HG03342 (cell line): ENCODE results near the gene ZNF280B.
"Not testable (repeated sequence)": the region's sequence is repeated elsewhere in the genome, so short reads cannot be mapped to it uniquely, and the experiment has no call there.

Experiments
- ATAC-seq: cut with Tn5 transposase; IDR thresholded peaks from one replicate; pipeline ENCODE4 v1.9.1; 2021; ENCODE audit warnings: mild to moderate bottlenecking, moderate library complexity; ENCODE audit not compliant: unreplicated experiment

ZNF280B gene

DNA sequence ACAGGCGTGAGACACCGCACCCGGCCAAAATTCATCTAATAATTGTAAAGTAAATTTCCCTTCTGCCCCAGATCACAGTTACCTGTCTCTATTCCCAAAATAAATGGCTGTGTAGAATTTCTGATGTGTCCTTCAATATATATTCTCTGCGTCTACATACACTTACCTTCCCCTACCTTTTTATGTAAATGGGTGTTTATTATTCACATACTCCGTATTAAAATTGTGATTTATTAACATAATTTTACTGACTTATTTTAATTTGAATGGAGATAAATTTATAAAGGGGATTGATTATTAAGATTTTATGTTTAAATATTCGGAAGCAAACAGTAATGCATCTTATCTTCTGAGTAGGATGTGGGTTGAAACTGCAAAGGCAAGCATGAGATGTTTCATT is 28.0 kb upstream of the ZNF280B start:
- no peak for ATAC-seq

DNA sequence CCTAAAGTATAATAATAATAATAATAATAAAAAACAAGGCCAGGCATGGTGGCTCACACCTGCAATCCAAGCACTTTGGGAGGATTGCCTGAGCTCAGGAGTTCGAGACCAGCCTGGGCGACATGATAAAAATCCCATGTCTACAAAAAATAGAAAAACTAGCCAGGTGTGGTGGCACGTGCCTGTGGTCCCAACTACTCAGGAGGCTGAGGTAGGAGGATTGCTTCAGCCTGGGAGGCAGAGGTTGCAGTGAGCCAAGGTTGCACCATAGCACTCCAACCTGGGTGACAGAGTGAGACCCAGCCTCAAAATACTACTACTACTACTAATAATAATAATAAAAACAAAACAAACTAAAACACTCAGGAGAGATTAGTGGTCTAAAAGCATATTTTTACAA is 27.1 kb upstream of the ZNF280B start:
- no peak for ATAC-seq

DNA sequence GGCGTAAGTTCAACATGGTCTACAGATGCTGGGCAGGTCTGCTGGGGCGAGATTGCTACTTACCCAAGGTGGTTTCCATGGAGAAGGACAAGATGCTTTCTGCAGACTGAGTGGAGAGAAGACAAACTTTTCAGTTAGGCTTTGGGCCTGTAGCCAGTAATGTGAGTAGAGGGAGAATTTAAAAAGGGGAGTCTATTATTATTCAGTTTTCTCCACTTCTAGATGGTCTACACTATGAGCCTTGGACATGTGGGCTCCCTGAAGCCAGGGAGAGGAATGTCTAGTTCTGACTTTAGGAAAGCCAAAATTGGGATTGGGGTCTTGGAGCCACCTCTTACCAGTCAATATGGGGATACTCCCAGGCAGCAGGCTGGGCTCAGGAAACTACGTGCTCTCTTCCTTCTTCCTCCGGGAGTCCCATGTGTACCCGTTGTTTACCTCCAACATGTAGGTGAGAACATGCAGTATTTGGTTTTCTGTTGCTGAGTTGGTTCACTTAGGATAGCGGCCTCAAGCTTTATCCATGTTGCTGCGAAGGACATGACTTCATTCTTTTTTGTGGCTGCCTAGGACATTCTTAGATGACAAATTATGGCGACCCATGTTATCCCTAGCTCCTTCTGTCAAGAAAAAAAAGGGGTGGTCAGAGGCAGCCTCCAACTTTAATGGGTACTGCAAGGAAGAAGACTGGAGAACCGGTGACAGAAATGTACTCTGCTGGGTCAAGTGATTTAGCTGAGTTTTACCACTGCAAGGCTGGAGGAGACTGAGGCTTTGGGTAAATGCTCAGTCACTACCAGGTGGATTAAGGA is 26.3 kb upstream of the ZNF280B start:
- ATAC-seq: no peak

DNA sequence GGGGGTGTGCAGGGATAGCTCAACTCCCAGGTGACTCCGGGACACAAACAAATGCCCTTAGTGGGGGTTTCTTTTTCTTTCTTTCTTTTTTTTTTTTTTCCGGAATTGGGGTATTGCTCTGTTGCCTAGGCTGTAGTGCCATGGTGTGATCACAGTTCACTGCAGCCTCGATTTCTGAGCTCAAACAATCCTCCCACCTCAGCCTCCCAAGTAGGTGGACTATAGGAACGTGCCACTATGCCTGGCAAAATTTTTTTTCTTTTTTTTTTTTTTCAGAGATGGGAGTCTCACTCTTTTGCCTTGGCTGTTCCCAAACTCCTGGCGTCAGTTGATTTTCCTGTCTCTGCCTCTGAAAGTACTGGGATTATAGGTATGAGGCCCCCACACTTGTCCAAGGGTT is 25.3 kb upstream of the ZNF280B start:
- ATAC-seq: no peak

DNA sequence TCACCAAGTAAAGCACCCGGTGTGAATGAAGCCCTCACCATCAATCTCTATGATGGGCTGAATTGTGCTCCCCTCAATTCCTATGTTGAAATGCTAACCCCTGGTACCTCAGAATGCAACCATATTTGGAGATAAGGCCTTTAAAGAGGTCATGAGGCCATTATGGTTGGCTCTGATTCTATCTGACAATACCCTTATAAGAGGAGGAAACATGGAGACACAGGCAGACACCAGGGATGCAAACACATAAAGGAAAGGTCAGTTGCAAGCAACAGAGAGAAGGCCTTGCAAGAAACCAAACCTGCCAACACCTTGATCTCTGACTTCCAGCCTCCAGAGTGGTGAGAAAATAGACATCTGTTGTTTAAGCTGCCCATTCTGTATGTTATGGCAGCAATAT is 24.9 kb upstream of the ZNF280B start:
- no peak for ATAC-seq

DNA sequence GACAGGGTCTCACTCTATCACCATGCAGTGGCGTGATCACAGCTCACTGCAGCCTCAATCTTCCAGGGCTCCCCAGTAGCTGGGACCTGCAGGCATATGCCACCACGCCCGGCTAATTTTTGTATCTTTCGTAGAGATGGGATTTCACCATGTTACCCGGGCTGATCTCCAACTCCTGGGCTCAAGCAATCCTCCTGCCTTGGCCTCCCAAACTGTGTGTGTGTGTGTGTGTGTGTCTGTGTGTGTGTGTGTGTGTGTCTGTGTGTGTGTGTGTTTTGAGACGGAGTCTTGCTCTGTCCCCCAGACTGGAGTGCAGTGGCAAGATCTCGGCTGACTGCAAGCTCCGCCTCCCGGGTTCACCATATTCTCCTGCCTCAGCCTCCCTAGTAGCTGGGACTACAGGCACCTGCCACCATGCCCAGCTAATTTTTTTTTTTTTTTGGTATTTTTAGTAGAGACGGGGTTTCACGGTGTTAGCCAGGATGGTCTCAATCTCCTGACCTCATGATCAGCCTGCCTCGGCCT is 24.1 kb upstream of the ZNF280B start:
- not testable (repeated sequence) for ATAC-seq

DNA sequence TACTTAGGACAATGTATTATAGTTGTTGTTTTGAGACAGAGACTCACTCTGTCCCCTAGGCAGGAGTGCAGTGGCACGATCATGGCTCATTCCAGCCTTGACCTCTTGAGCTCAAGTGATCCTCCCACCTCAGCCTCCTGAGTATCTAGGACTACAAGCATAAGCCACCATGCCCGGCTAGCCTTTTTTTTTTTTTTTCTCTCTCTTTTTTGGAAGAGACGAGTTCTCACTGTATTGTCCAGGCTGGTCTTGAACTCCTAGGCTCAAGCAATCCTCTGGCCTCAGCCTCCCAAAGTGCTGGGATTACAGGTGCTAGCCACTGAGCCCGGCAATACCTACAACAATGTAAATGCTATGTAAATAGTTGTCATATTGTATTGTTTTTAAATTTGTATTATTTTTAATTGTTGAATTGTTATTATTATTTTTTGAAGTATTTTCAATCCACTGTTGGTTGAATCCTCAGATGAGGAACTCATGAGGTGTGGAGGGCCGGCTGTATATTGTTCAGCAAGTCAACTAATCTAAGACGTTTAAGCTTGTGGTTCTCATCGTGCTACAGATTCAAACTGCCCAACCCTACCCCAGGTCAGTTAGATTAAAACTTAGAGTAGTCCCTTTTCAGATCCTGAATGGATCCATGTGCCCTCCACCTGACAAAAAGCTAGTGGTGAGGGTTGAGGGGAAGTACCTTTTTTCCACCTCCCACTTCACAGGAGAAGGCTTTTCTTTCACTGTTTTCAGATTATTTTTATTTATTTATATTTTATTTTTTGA is 23.4 kb upstream of the ZNF280B start:
- no peak for ATAC-seq

DNA sequence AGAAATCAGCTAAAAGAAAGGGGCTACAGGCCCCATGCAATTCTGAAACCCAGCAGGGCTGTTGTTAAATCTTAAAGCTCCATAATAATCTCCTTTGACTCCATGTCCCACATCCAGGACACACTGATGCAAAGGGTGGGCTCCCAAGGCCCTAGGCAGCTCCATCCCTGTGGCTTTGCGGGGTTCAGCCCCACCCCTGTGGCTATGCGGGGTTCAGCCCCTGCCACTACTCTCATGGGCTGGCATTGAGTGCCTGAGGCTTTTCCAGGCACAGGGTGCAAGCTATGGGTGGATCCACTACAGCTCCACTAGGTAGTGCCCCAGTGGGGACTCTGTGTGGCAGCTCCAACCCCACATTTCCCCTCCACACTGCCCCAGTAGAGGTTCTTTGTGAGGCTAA is 20.2 kb upstream of the ZNF280B start:
- no peak for ATAC-seq

DNA sequence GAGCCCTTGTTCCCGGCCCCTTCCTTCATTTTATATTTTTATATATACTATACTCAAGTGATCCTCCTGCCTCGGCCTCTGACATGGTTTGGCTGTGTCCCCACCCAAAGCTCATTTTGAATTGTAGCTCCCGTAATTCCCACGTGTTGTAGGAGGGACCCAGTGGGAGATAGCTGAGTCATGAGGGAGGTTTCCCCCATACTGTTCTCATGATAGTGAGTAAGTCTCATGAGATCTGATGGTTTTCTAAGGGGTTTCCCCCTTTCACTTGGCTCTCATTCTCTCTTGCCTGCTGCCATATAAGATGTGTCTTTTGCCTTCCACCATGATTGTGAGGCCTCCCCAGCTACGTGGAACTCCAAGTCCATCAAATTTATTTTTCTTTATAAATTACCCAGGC is 18.8 kb upstream of the ZNF280B start:
- no peak for ATAC-seq

DNA sequence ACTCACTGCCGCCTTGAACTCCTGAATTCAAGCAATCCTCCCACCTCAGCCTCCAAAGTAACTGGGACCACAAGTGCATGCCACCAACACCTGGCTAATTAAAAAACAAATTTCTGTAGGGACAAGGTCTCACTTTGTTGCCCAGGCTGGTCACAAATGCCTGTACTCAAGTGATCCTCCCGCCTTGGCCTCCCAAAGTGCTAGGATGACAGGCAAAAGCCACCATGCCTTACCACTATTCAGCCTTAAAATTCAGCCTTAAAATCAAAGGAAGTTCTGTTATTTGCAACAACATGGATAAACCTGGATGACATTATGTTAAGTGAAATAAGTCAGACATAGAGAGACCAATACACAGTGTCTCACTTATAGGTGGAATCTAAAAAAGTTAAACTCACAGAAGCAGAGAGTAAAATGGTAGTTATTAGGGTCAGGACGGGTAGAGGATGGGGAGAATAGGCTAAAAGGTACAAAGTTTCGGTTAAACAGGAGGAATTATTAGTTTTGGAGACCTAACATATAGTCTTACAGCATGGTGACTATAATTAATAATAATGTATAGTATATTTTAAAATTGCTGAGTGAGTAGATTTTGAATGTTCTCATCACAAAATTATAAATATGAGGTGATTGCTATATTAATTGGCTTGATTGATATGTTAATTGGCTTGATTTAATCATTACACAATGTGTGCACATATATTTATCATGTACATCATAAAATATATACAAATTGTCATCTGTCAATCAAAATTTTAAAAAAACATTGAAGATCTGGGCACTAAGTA is 17.8 kb upstream of the ZNF280B start:
- no peak for ATAC-seq

DNA sequence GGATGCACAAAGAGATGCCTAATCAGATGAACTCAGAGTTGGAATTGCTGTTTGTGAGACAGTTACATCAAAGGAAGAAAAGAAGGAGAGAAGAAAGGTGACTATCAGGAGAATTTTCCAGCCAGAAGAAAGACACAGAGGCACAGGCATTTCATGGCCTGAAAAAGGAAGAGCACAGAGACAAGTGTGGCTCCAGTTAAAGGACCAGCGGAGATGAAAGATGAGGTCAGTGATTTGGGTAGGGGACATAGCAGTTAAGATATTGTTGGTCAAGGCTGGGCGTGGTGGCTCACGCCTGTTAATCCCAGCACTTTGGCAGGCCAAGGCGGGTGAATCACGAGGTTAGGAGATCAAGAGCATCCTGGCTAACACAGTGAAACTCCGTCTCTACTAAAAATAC is 15.0 kb upstream of the ZNF280B start:
- ATAC-seq: no peak

DNA sequence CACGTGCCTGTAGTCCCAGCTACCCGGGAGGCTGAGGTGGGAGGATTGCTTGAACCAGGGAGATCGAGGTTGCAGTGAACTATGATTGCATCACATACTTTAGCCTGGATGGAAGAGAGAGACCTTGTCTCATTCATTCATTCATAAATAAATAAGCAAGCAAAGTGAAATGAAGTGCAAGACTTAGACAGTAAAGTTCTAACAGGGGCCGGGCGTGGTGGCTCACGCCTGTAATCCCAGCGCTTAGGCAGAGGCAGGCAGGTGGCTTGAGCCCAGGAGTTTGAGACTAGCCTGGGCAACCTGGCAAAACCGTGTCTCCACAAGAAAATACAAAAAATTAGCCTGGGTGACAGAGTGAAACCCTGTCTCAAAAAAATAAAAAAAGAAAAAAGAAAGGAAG is 13.1 kb upstream of the ZNF280B start:
- ATAC-seq: no peak

DNA sequence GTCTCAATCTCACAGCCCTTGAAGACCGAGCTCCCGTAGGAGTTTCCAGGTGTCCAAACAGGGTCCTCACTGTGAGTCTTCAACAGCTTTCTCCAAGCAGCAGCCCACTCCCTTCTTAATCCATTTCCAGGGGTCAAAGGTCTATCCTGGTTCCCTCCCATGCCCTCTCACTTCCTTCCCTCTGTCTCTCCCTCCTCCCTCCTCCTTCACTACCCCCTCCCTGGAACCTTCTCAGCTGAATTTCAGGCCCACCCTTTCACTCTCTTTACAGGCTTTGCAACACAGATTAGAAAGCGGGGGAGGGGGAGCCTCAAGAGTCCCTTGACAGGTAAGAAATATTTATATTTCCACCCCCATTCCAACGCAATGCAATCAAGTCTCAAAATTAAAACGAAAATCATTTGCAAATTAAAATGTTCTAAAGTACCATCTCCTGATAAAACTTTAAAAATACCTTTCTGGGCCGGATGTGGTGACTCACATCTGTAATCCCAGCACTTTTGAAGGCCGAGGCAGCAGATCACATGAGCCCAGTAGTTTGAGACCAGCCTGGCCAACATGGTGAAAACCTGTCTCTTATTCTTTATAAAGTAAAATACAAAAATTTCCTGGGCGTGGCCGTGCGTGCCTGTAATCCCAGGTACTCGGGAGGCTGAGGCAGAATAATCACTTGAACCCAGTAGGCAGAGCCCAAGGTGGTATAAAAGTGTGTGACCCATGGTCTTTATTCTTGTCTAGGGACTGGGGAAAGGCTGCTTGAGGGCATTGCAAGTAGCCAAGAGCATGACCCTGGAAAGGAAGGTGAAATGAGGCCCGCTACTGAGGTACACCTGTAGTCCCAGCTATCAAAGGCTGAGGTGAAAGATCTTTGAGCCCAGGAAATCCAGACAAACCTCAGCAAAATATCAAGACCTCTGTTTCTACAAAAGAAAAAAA is 12.4 kb upstream of the ZNF280B start:
- no peak for ATAC-seq

DNA sequence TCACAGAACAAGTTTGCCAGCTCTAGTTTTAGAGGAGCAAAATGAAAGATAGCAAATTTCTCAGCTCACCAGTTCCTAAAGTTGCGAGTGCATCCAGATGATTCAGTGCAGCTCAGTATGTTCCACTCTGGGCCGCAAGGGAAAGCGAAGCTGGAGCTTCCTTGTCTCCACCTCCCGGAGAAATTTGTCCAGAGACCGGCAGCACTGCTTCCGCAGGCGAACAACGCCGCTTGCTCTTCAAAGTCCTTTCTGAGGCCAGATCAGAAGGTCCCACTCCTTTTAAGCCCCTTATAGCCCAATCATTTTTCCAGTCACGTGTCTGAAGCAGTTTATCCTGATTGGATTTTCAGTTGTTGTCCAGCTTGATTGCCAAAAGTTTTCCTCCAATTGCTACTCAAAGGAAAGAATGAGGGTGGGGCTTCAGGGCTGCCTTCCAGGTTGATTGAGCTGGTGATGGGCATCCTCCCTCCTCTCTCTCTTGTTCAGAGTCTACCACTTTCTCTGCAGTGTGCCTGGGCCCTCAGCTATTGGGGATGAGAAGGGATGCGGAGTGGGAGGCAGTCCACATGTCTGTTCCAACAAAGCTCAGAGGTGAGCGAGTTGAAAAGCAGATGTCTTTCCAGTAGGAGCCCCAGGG is 11.6 kb upstream of the ZNF280B start, which contains the start of gene ZNF280A:
Gene ZNF280A (minus strand): TSS at position 251 of the 637 bp plus-strand sequence. CDS start 4,640 bp downstream, outside the sequence.
- ATAC-seq: no peak

DNA sequence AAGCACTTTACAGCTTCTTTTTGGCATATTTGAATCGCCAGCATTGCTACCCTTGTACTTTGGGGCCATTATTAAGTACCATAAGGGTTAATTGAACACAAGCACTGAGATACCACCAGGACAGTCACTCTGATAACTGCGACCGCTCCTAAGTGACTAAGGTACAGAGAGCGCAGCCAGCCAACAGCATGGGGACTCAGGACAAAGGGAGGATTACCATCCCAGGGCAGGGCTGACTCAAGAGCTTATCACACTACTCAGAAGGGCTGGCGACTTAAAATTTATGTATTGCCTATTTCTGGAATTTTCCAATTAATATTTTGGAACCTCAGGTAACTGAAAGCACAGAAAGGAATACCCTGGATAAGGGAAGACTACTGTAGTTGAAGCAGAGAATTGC is 11.0 kb upstream of the ZNF280B start:
- no peak for ATAC-seq

DNA sequence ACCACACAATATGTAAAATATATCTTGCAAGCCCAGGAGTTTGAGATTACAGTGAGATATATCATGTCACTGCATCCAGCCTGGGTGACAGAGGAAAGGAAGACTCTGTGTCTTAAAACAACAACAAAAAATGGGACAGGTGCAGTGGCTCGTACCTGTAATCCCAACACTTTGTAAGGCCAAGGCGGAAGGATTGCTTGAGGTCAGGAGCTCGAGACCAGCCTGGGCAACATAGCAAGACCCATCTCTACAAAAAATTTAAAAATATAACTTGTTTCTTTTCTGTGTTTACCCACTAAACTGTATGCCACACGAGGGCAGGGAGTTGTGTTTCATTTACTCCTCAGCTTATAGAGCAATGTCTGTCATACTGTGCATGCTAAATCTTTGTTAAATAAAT is 8.4 kb upstream of the ZNF280B start:
- no peak for ATAC-seq

DNA sequence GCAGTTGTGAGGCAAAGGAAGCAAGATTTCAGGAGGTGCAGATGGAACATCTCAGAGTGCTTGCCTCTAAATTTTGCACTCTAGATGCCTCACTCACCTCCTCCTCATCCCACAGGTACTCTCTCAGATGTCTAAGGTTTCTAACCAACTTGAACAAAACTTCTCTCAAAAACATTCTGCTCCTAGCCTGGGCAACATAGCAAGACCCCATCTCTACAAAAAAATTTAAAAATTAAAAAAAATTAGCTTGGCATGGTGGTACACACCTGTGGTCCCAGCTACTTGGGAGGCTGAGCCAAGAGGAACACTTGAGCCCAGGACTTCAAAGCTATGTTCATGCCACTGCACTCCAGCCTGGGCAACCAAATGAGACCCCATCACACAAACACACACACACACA is 7.3 kb upstream of the ZNF280B start:
- ATAC-seq: no peak

DNA sequence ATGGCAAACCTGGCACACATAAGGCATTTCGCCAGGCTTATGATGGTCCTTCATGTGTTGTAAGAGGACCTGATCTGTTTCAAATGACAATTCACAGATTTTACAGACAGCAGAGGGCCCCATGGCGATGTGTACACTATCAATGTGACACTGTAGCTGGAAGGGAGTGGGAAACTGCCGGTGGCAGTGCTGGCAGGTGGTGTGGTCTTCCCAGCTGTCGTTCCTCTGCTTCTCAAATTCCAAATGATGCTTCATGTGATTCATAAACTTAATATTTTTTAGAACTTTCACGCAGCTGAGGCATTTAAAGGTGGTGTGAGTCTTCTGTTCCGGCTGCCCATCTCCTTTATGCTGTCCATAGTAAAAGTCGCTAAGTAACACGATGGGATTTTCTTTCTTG is 5.9 kb upstream of the ZNF280B start:
- ATAC-seq: not testable (repeated sequence)

DNA sequence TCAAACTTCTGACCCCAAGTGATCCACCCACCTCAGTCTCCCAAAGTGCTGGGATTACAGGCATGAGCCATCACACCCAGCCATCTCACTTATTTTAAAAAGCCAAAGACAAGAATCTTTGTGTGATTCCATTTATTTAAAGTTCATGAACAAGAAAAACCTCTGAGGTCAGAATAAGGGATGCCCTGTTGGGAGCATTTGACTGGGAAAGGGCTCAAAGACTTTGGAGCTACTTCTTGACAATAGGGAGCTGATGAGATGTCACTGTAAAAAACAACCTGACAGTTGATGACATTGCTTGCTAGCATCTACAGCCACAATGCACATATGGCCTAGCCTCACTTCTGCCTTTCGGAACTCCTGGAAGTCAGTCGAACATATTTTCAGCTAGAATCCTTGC is 5.1 kb upstream of the ZNF280B start:
- ATAC-seq: no peak

DNA sequence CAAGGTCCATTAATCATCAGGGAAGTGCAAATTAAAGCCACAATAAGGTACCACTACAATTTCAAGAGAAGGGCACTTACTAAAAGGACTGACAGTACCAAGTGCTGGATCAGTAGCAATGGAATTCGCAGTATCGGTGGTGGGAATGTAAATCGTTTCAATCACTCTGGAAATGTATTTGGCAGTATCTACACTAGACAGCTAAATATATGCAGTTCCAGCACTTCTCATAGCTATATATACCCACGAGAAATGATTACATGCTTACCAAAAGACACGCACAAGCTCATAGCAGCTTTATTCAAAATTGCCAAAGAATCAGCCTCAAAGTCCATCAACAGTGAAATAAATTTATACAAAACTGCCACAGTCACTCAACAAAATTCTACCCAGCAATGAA is 4.4 kb upstream of the ZNF280B start:
- no peak for ATAC-seq
